ENCODE data around the gene CMTR2. TPM values are rescaled to one million over a fixed set of nuclear protein-coding genes. Genes with fewer than 3 reads are reported as not detected.

The CMTR2 gene
- total and polyA plus RNA-seq, 2 experiments from 2014 or later = 6.0 to 19.0 TPM

- TF ChIP-seq ZNF462 (CRISPR knock-in tag; IDR thresholded peaks at IDR 0.05) (no peak), CREB1 (CRISPR knock-in tag; IDR thresholded peaks at IDR 0.05; ENCODE audit: low read depth) (no peak)
Observed at GRCh38 chr16:71282943-71283342, 6.3 kb downstream of the CMTR2 start (continued).

GRCh38 chr16:71276589-71277334, 12.4 kb downstream of the CMTR2 start:
- Mint-ChIP-seq H3K9me3 (peaks cover 23% of the 10 kb centered on the region), H3K27ac (no peak overlapping the region), H3K4me1 (no peaks in the 10 kb centered on the region), H3K27me3 (ENCODE audit: insufficient read depth, low read depth, poor library complexity) (no peaks in the 10 kb centered on the region), H3K36me3 (ENCODE audit: low read depth) (peaks cover 19% of the 10 kb centered on the region), H3K4me3 (no peak overlapping the region)
- H2AFZ ChIP-seq = no peak overlapping the region
- no peaks in the 10 kb centered on the region for H3F3A ChIP-seq (replicated peaks; ENCODE audit: low read depth)
- no peak overlapping the region for H3K4me2 ChIP-seq
- no peak overlapping the region for H3K4me3 ChIP-seq
- H3K79me2 ChIP-seq (replicated peaks; ENCODE audit: insufficient read depth) = 0 out of 2 replicates have a peak, but pooled peaks cover under 1% of the 10 kb centered on the region
- H4K20me1 ChIP-seq (replicated peaks; ENCODE audit: insufficient read depth) = no peaks in the 10 kb centered on the region
- H3K36me3 ChIP-seq (ENCODE audit: insufficient read depth) = peaks cover 8% of the 10 kb centered on the region; the same call in 1 of the 2 replicates
- ATAC-seq (no peak), DNase-seq (ENCODE audit: low spot score) (no peak)
- no peak overlapping the region for H3K27ac ChIP-seq (ENCODE audit: low read depth)
- H3K9me2 ChIP-seq (ENCODE audit: insufficient read depth) = no peaks in the 10 kb centered on the region
- H3K4me1 ChIP-seq (ENCODE audit: insufficient read depth) = no peaks in the 10 kb centered on the region
- no peaks in the 10 kb centered on the region for H3K27me3 ChIP-seq (ENCODE audit: insufficient read depth)
- TF ChIP-seq ZNF462 (CRISPR knock-in tag; IDR thresholded peaks at IDR 0.05) (no peak), EZH2 (IDR thresholded peaks at IDR 0.05; ENCODE audit: low read depth, unreplicated experiment) (no peak), EZH2phosphoT487 (IDR thresholded peaks at IDR 0.05; ENCODE audit: unreplicated experiment) (no peak), CTCF (conservative IDR thresholded peaks at IDR 0.05; ENCODE audit: low read depth in 2 of 2) (no peak), STAT1 (IDR thresholded peaks at IDR 0.05; ENCODE audit: unreplicated experiment) (no peak)
